ENCODE data around the gene STAC. TPM values are rescaled to one million over a fixed set of nuclear protein-coding genes. Genes with fewer than 3 reads are reported as not detected.
"Not testable (repeated sequence)": the region's sequence is repeated elsewhere in the genome, so short reads cannot be mapped to it uniquely, and the experiment has no call there.

The STAC gene
- total and polyA plus RNA-seq, 2 experiments from 2014 or later = 12.2 to 24.9 TPM

DNA sequence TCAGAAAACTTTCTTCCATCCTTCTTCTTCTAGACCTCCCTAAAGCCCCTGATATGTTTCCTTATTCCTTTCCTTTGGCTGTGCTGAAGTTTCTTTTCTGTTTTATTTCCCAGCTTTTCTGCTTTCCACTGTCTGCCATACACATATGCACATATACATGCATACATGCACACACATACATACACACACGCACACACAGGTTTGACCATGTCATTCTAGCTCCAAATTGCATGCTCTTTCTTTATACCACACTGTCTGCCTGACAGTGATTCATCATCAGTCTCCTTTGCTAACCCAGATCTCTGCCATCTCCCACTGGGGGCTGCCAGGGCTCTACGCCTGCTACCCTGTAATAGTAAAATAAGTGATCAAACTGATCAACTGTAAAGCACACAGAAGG, 181.3 kb downstream of the STAC start:
- no peaks in the 10 kb centered on the region for H3K27me3 ChIP-seq
- no peak for DNase-seq (ENCODE audit: low read depth in 1 of 2, low spot score in 1 of 2)
- no peak overlapping the region for H3K4me3 ChIP-seq
- no peaks in the 10 kb centered on the region for H3K9me3 ChIP-seq (ENCODE audit: low read depth)
- no peak for TF ChIP-seq CTCF (IDR thresholded peaks at IDR 0.05; ENCODE audit: low read depth, low read length)
- H3K27ac ChIP-seq = no peak overlapping the region
- peaks cover 9% of the 10 kb centered on the region for H3K4me1 ChIP-seq (ENCODE audit: low read depth)
- no peaks in the 10 kb centered on the region for H3K36me3 ChIP-seq

DNA sequence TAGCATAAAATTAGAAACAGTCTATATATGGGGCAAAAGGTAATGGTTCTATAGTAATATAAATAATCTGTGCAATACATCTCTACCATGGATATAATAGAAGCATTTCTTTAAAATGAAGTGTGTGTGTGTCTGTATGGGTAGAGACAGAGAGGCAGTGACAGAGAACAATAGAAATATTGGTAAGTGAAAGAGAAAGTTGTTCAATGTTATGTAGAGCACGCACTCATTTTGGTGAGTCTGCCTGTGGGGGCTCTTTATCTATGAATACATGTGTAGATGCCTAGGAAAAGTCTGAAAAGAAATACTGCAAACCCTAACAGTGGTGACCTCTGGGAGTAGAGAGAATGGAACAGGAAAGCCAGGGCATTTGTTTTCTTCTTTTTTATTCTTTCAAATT, 182.6 kb downstream of the STAC start:
- Histone ChIP-seq H3K36me3 (no peaks in the 10 kb centered on the region), H3K9me3 (ENCODE audit: low read depth) (no peaks in the 10 kb centered on the region), H3K4me1 (ENCODE audit: low read depth) (peaks cover 5% of the 10 kb centered on the region), H3K27ac (no peak overlapping the region), H3K4me3 (no peak overlapping the region), H3K27me3 (no peaks in the 10 kb centered on the region)
- no peak for TF ChIP-seq CTCF (IDR thresholded peaks at IDR 0.05; ENCODE audit: low read depth, low read length)
- no peak for DNase-seq (ENCODE audit: low read depth in 1 of 2, low spot score in 1 of 2)

- TF ChIP-seq CTCF (IDR thresholded peaks at IDR 0.05; ENCODE audit: low read depth, low read length) = no peak
- Histone ChIP-seq H3K9me3 (ENCODE audit: low read depth) (no peaks in the 10 kb centered on the region), H3K27ac (no peak overlapping the region), H3K36me3 (no peaks in the 10 kb centered on the region), H3K4me3 (no peak overlapping the region), H3K27me3 (no peaks in the 10 kb centered on the region), H3K4me1 (ENCODE audit: low read depth) (no peaks in the 10 kb centered on the region)
- DNase-seq (ENCODE audit: low read depth in 1 of 2, low spot score in 1 of 2) = no peak
Observed at GRCh38 chr3:36575241-36575640, 194.9 kb downstream of the STAC start.

DNA sequence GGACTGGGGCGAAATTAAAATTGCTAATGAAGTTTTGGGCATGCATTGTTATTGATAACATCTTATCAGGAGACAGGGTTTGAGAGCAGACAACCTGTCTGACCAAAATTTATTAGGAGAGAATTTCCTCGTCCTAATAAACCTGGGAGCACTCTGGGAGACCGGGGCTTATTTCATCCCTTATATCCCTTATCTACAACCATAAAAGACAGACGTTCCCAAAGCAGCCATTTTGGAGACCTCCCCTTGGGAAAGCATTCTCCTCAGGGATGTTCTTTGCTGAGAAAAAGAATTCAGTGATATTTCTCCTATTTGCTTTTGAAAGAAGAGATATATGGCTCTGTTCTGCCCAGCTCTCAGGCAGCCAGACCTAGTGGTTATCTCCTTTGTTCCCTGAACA, 198.1 kb downstream of the STAC start:
- H3K36me3 ChIP-seq; H3K4me1 ChIP-seq (ENCODE audit: low read depth); H3K4me3 ChIP-seq; H3K9me3 ChIP-seq (ENCODE audit: low read depth); DNase-seq (ENCODE audit: low read depth in 1 of 2, low spot score in 1 of 2); H3K27ac ChIP-seq; H3K27me3 ChIP-seq: not testable (repeated sequence)

DNA sequence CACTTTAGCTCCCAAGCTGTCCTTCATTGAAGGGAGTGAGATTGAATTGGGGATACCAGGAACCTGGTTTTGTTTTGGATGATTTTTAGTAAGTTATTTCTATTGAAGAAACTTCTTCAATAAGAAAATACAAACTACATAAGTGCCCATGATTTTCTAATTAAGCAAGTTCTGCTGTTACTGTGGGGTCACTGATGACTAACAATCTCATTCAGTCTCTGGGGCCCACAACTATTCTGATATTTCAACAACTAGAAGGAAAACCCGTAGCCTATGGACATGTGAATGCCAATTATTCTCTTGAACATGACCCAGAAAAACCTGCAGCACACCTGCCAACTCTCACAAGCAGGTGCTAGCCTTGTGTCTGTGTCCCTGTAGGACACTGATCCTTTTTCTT, 199.4 kb downstream of the STAC start:
- no peak for TF ChIP-seq CTCF (IDR thresholded peaks at IDR 0.05; ENCODE audit: low read depth, low read length)
- no peak for DNase-seq (ENCODE audit: low read depth in 1 of 2, low spot score in 1 of 2)

GRCh38 chr3:36580716-36581115, 200.4 kb downstream of the STAC start:
- TF ChIP-seq CTCF (IDR thresholded peaks at IDR 0.05; ENCODE audit: low read depth, low read length) = no peak
- Histone ChIP-seq H3K27me3 (no peaks in the 10 kb centered on the region), H3K27ac (no peak overlapping the region), H3K4me1 (ENCODE audit: low read depth) (no peaks in the 10 kb centered on the region), H3K4me3 (no peak overlapping the region), H3K9me3 (ENCODE audit: low read depth) (no peaks in the 10 kb centered on the region), H3K36me3 (no peaks in the 10 kb centered on the region)
- no peak for DNase-seq (ENCODE audit: low read depth in 1 of 2, low spot score in 1 of 2)

More for the DNA sequence above, 199.4 kb downstream of the STAC start:
- no peak overlapping the region for H3K27ac ChIP-seq
- H3K27me3 ChIP-seq = no peaks in the 10 kb centered on the region
- no peaks in the 10 kb centered on the region for H3K9me3 ChIP-seq (ENCODE audit: low read depth)
- no peaks in the 10 kb centered on the region for H3K4me1 ChIP-seq (ENCODE audit: low read depth)
- H3K36me3 ChIP-seq = no peaks in the 10 kb centered on the region
- H3K4me3 ChIP-seq = no peak overlapping the region

Data from cardiac muscle cell (in vitro differentiated cells and primary cell).